Measurements from ENCODE around the gene NCLN.

The NCLN gene

DNA sequence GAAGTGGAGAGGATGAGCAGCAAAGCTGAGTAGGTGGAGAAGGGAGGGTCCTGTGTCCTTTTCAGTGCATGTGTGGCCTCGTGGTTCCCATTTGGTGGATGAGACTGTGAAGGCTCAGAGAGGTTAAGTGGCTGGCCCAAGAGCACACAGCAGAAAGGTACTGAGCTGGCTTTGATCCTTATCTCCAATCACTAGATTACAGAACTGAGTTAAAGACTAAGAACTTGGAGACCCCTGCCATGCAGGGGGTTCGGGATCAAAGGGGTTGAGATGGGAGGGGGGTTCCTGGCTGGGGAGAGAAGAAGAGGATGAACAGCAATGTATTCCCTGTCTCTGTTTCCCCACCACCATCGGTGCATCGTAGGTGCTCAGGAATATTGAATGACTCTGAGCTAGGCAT lies 50.5 kb downstream of the NCLN start:
- Histone ChIP-seq H3K36me3 (no peaks in the 10 kb centered on the region), H3K27me3 (ENCODE audit: insufficient read depth, low read depth, severe bottlenecking) (no peaks in the 10 kb centered on the region), H3K4me3 (ENCODE audit: low read depth, low read length) (no peak overlapping the region), H3K27ac (no peak overlapping the region), H3K9me3 (ENCODE audit: severe bottlenecking) (no peaks in the 10 kb centered on the region)
- TF ChIP-seq, protein P1, sequence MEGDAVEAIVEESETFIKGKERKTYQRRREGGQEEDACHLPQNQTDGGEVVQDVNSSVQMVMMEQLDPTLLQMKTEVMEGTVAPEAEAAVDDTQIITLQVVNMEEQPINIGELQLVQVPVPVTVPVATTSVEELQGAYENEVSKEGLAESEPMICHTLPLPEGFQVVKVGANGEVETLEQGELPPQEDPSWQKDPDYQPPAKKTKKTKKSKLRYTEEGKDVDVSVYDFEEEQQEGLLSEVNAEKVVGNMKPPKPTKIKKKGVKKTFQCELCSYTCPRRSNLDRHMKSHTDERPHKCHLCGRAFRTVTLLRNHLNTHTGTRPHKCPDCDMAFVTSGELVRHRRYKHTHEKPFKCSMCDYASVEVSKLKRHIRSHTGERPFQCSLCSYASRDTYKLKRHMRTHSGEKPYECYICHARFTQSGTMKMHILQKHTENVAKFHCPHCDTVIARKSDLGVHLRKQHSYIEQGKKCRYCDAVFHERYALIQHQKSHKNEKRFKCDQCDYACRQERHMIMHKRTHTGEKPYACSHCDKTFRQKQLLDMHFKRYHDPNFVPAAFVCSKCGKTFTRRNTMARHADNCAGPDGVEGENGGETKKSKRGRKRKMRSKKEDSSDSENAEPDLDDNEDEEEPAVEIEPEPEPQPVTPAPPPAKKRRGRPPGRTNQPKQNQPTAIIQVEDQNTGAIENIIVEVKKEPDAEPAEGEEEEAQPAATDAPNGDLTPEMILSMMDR (IDR thresholded peaks at IDR 0.05; ENCODE audit: low read depth, low read length), result no peak
- DNase-seq, result no peak

DNA sequence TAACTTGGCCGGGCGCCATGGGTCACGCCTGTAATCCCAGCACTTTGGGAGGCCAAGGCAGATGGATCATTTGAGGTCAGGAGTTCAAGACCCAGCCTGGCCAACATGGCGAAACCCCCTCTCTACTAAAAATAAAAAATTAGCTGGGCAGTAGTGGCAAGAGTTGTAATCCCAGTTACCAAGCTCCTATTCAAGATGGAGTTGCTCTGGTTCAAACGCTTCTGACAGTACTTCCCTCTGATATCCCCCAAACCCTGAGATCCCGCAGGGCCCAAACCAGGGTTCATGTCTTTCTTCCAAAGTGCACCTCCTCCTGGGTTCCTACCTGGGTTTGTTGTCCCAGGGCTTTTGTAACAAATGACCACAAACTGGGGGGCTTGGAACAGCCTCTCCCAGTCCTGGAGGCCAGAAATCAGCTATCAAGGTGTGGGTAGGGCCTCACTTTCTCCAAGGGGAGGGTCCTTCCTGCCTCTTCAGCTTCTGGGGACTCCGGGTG lies 52.4 kb downstream of the NCLN start:
- no peaks in the 10 kb centered on the region for H3K9me3 ChIP-seq (ENCODE audit: severe bottlenecking)

GRCh38 chr19:3239367-3239766 lies 53.6 kb downstream of the NCLN start:
- no peak for DNase-seq
- Histone ChIP-seq H3K9me3 (ENCODE audit: severe bottlenecking) (no peaks in the 10 kb centered on the region), H3K4me3 (ENCODE audit: low read depth, low read length) (no peak overlapping the region), H3K36me3 (no peaks in the 10 kb centered on the region), H3K27ac (no peak overlapping the region), H3K27me3 (ENCODE audit: insufficient read depth, low read depth, severe bottlenecking) (no peaks in the 10 kb centered on the region)
- TF ChIP-seq, protein P1 (IDR thresholded peaks at IDR 0.05; ENCODE audit: low read depth, low read length), result no peak

More for the DNA sequence above, 52.4 kb downstream of the NCLN start:
- H3K36me3 ChIP-seq, result no peaks in the 10 kb centered on the region
- TF ChIP-seq, protein P1 (IDR thresholded peaks at IDR 0.05; ENCODE audit: low read depth, low read length), result no peak
- H3K27ac ChIP-seq, result no peak overlapping the region
- no peak overlapping the region for H3K4me3 ChIP-seq (ENCODE audit: low read depth, low read length)
- no peaks in the 10 kb centered on the region for H3K27me3 ChIP-seq (ENCODE audit: insufficient read depth, low read depth, severe bottlenecking)
- DNase-seq, result no peak

- no peak for DNase-seq
- TF ChIP-seq, protein P1 (IDR thresholded peaks at IDR 0.05; ENCODE audit: low read depth, low read length), result no peak
- Histone ChIP-seq H3K36me3 (no peaks in the 10 kb centered on the region), H3K27ac (no peak overlapping the region), H3K27me3 (ENCODE audit: insufficient read depth, low read depth, severe bottlenecking) (no peaks in the 10 kb centered on the region), H3K4me3 (ENCODE audit: low read depth, low read length) (no peak overlapping the region), H3K9me3 (ENCODE audit: severe bottlenecking) (no peaks in the 10 kb centered on the region)
Measured at GRCh38 chr19:3243819-3244700, 58.3 kb downstream of the NCLN start.

DNA sequence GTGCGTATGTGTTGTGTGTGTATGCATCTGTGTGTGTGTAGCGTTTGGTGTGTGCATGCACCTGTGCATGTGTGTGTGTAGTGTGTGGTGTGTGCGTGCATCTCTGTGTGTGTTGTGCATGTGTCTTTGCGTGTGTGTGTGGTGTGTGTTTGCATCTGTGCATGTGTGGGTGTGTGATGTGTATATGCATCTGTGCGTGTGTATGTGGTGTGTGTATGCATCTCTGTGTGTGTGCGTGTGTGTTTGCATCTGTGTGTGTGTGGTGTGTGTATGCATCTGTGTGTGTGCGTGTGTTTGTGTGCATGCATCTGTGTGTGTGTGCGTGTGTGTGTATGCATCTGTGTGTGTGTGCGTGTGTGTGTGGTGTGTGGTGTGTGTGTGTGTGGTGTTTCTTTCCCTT lies 59.3 kb downstream of the NCLN start:
- no peaks in the 10 kb centered on the region for H3K36me3 ChIP-seq
- H3K27ac ChIP-seq, result no peak overlapping the region
- DNase-seq, result no peak
- TF ChIP-seq, protein P1 (IDR thresholded peaks at IDR 0.05; ENCODE audit: low read depth, low read length), result no peak
- no peaks in the 10 kb centered on the region for H3K27me3 ChIP-seq (ENCODE audit: insufficient read depth, low read depth, severe bottlenecking)
- no peaks in the 10 kb centered on the region for H3K9me3 ChIP-seq (ENCODE audit: severe bottlenecking)
- H3K4me3 ChIP-seq (ENCODE audit: low read depth, low read length), result no peak overlapping the region
